ENCODE data around the gene FAAH2. TPM values are rescaled to one million over a fixed set of nuclear protein-coding genes. Genes with fewer than 3 reads are reported as not detected.
"Not testable (repeated sequence)": the region's sequence is repeated elsewhere in the genome, so short reads cannot be mapped to it uniquely, and the experiment has no call there.

Gene FAAH2
- total and polyA plus RNA-seq, 4 donors = 0.52 to 1.7 TPM; not detected in 2

GRCh38 chrX:57282568-57282967 is 3.9 kb upstream of the FAAH2 start:
- ATAC-seq (ENCODE audit: low FRiP score) (no peak), DNase-seq (no peak)
- no peak overlapping the region for H3K4me3 ChIP-seq (ENCODE audit: low read length in 2 of 2)
- intact Hi-C loops (cut with DNase I) = no loop called here
- 75 to 88% methylated on average over 4 of the region's 4 CpGs for WGBS, 2 donors
- H3K9me3 ChIP-seq (ENCODE audit: control insufficient read depth, low read length) = peaks cover 7% of the 10 kb centered on the region
- no peak overlapping the region for H3K27ac ChIP-seq (ENCODE audit: low read depth in 1 of 2, low read length in 2 of 2)
- H3K36me3 ChIP-seq (ENCODE audit: control insufficient read depth in 1 of 2, insufficient read depth in 2 of 2, low read length in 1 of 2) = no peaks in the 10 kb centered on the region
- no peaks in the 10 kb centered on the region for H3K4me1 ChIP-seq (ENCODE audit: control insufficient read depth in 1 of 2, insufficient read depth in 2 of 2, low read length in 2 of 2)
- H3K27me3 ChIP-seq (ENCODE audit: control insufficient read depth in 1 of 2, insufficient read depth in 2 of 2, low read length in 1 of 2) = no peaks in the 10 kb centered on the region

GRCh38 chrX:57285001-57285400 is 1.5 kb upstream of the FAAH2 start:
- intact Hi-C loops (cut with DNase I) = no loop called here
- no peak overlapping the region for H3K4me3 ChIP-seq (ENCODE audit: low read length in 2 of 2)
- H3K27ac ChIP-seq (ENCODE audit: low read depth in 1 of 2, low read length in 2 of 2) = no peak overlapping the region
- WGBS, 2 donors = 80 to 87% methylated on average over 3 of the region's 3 CpGs
- no peaks in the 10 kb centered on the region for H3K27me3 ChIP-seq (ENCODE audit: control insufficient read depth in 1 of 2, insufficient read depth in 2 of 2, low read length in 1 of 2)
- peaks cover 7% of the 10 kb centered on the region for H3K9me3 ChIP-seq (ENCODE audit: control insufficient read depth, low read length)
- no peaks in the 10 kb centered on the region for H3K36me3 ChIP-seq (ENCODE audit: control insufficient read depth in 1 of 2, insufficient read depth in 2 of 2, low read length in 1 of 2)
- ATAC-seq (ENCODE audit: low FRiP score) = no peak
- no peak for DNase-seq
- no peaks in the 10 kb centered on the region for H3K4me1 ChIP-seq (ENCODE audit: control insufficient read depth in 1 of 2, insufficient read depth in 2 of 2, low read length in 2 of 2)

DNA sequence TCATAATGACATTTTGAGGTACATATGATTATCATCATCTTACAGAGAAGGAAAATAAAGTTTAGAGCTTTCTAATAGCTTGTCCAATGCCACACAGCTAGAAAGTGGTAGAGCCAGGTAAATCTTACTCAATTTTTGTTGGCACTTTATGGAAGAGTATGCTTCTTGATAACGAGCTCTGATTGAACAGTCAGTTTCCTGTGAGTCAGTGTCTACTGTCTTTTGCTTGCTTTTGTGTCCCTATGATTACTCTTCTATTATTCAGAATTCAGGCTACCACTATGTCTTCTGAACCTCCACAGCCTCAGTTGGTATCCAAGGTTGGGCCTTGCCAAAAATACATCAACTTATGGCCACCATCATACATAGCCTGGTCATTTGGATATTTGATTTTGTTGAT is 2.6 kb downstream of the FAAH2 start:
- Histone ChIP-seq H3K9me3 (ENCODE audit: control insufficient read depth, low read length) (no peaks in the 10 kb centered on the region), H3K27me3 (ENCODE audit: control insufficient read depth in 1 of 2, insufficient read depth in 2 of 2, low read length in 1 of 2) (no peaks in the 10 kb centered on the region), H3K27ac (ENCODE audit: low read depth in 1 of 2, low read length in 2 of 2) (no peak overlapping the region), H3K4me1 (ENCODE audit: control insufficient read depth in 1 of 2, insufficient read depth in 2 of 2, low read length in 2 of 2) (no peaks in the 10 kb centered on the region), H3K36me3 (ENCODE audit: control insufficient read depth in 1 of 2, insufficient read depth in 2 of 2, low read length in 1 of 2) (no peaks in the 10 kb centered on the region), H3K4me3 (ENCODE audit: low read length in 2 of 2) (no peak overlapping the region)
- no peak for DNase-seq
- intact Hi-C loops (cut with DNase I) = no loop called here
- WGBS, 2 donors = 55 to 75% methylated on average over 1 of the region's 1 CpG
- no peak for ATAC-seq (ENCODE audit: low FRiP score)

- H3K27me3 ChIP-seq (ENCODE audit: control insufficient read depth in 1 of 2, insufficient read depth in 2 of 2, low read length in 1 of 2) = no peaks in the 10 kb centered on the region
- no peak for DNase-seq
- H3K9me3 ChIP-seq (ENCODE audit: control insufficient read depth, low read length) = no peaks in the 10 kb centered on the region
- no peak for ATAC-seq (ENCODE audit: low FRiP score)
- no peak overlapping the region for H3K27ac ChIP-seq (ENCODE audit: low read depth in 1 of 2, low read length in 2 of 2)
- intact Hi-C loops (cut with DNase I) = no loop called here
- H3K36me3 ChIP-seq (ENCODE audit: control insufficient read depth in 1 of 2, insufficient read depth in 2 of 2, low read length in 1 of 2) = no peaks in the 10 kb centered on the region
- H3K4me1 ChIP-seq (ENCODE audit: control insufficient read depth in 1 of 2, insufficient read depth in 2 of 2, low read length in 2 of 2) = no peaks in the 10 kb centered on the region
- H3K4me3 ChIP-seq (ENCODE audit: low read length in 2 of 2) = no peak overlapping the region
Measured at GRCh38 chrX:57294961-57295360, 8.5 kb downstream of the FAAH2 start.

DNA sequence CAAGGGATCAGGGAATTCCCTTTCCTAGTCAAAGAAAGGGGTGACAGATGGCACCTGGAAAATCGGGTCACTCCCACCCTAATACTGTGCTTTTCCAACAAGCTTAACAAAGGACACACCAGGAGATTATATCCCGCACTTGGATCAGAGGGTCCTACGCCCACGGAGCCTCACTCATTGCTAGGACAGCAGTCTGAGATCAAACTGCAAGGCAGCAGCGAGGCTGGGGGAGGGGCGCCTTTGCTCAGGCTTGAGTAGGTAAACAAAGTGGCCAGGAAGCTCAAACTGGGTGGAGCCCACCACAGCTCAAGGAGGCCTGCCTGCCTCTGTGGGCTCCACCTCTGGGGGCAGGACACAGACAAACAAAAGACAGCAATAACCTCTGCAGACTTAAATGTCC is 9.2 kb downstream of the FAAH2 start:
- DNase-seq; H3K4me3 ChIP-seq (ENCODE audit: low read length in 2 of 2); H3K36me3 ChIP-seq (ENCODE audit: control insufficient read depth in 1 of 2, insufficient read depth in 2 of 2, low read length in 1 of 2); H3K9me3 ChIP-seq (ENCODE audit: control insufficient read depth, low read length); H3K27me3 ChIP-seq (ENCODE audit: control insufficient read depth in 1 of 2, insufficient read depth in 2 of 2, low read length in 1 of 2); intact Hi-C loops (cut with DNase I); H3K27ac ChIP-seq (ENCODE audit: low read depth in 1 of 2, low read length in 2 of 2); ATAC-seq (ENCODE audit: low FRiP score); H3K4me1 ChIP-seq (ENCODE audit: control insufficient read depth in 1 of 2, insufficient read depth in 2 of 2, low read length in 2 of 2): not testable (repeated sequence)
- 90 to 96% methylated on average over 6 of the region's 6 CpGs for WGBS, 2 donors

DNA sequence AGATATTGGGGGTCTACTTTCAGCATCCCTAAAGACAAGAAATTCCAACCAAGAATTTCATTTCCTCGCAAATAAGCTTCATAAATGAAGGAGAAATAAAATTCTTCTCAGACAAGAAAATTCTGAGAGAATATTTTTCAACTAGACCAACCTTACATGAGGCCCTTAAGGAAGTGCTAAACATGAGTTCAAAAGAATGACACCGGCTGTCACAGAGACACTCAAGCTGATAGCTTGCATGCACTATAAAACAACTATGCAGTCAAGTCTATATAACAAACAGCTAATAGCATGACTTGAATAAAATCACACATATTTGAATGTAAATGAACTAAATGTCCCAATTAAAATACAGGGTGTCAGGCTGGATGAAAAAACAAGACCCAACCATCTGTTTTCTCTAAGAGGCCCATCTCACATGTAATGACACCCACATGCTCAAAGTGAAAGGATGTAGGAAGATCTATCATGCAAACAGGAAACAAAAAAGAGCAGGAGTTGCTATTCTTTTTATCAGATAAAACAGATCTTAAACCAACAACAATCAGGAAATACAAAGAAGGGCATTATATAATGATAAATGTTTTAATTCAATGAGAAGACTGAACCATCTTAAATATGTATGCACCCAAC is 27.2 kb downstream of the FAAH2 start:
- WGBS, 2 donors = 78 to 99% methylated on average over 2 of the region's 2 CpGs
- Histone ChIP-seq H3K9me3 (ENCODE audit: control insufficient read depth, low read length) (peaks cover 2% of the 10 kb centered on the region), H3K4me3 (ENCODE audit: low read length in 2 of 2) (no peak overlapping the region), H3K27ac (ENCODE audit: low read depth in 1 of 2, low read length in 2 of 2) (no peak overlapping the region), H3K27me3 (ENCODE audit: control insufficient read depth in 1 of 2, insufficient read depth in 2 of 2, low read length in 1 of 2) (no peaks in the 10 kb centered on the region), H3K36me3 (ENCODE audit: control insufficient read depth in 1 of 2, insufficient read depth in 2 of 2, low read length in 1 of 2) (no peaks in the 10 kb centered on the region), H3K4me1 (ENCODE audit: control insufficient read depth in 1 of 2, insufficient read depth in 2 of 2, low read length in 2 of 2) (no peaks in the 10 kb centered on the region)
- ATAC-seq (ENCODE audit: low FRiP score) = no peak
- intact Hi-C loops (cut with DNase I) = no loop called here
- DNase-seq = no peak

GRCh38 chrX:57329008-57329407 is 42.5 kb downstream of the FAAH2 start:
- Histone ChIP-seq H3K27me3 (ENCODE audit: control insufficient read depth in 1 of 2, insufficient read depth in 2 of 2, low read length in 1 of 2) (no peaks in the 10 kb centered on the region), H3K27ac (ENCODE audit: low read depth in 1 of 2, low read length in 2 of 2) (no peak overlapping the region), H3K4me3 (ENCODE audit: low read length in 2 of 2) (no peak overlapping the region), H3K9me3 (ENCODE audit: control insufficient read depth, low read length) (no peaks in the 10 kb centered on the region), H3K36me3 (ENCODE audit: control insufficient read depth in 1 of 2, insufficient read depth in 2 of 2, low read length in 1 of 2) (no peaks in the 10 kb centered on the region), H3K4me1 (ENCODE audit: control insufficient read depth in 1 of 2, insufficient read depth in 2 of 2, low read length in 2 of 2) (no peaks in the 10 kb centered on the region)
- ATAC-seq (ENCODE audit: low FRiP score) (no peak), DNase-seq (no peak)
- intact Hi-C loops (cut with DNase I) = no loop called here

DNA sequence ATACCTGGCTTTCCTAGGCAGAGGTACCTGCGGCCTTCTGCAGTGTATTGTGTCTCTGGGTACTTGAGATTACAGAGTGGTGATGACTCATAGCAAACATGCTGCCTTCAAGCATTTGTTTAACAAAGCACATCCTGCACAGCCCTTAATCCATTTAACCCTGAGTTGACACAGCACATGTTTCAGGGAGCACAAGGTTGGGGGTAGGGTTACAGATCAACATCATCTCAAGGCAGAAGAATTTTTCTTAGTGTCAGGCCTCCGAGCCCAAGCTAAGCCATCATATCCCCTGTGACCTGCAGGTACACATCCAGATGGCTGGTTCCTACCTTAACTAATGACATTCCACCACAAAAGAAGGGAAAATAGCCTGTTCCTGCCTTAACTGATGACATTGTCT is 49.3 kb downstream of the FAAH2 start:
- H3K27ac ChIP-seq (ENCODE audit: low read depth in 1 of 2, low read length in 2 of 2); H3K4me1 ChIP-seq (ENCODE audit: control insufficient read depth in 1 of 2, insufficient read depth in 2 of 2, low read length in 2 of 2); H3K9me3 ChIP-seq (ENCODE audit: control insufficient read depth, low read length); DNase-seq; H3K36me3 ChIP-seq (ENCODE audit: control insufficient read depth in 1 of 2, insufficient read depth in 2 of 2, low read length in 1 of 2); ATAC-seq (ENCODE audit: low FRiP score); H3K27me3 ChIP-seq (ENCODE audit: control insufficient read depth in 1 of 2, insufficient read depth in 2 of 2, low read length in 1 of 2); H3K4me3 ChIP-seq (ENCODE audit: low read length in 2 of 2); intact Hi-C loops (cut with DNase I): not testable (repeated sequence)
- WGBS, 2 donors = 70 to 81% methylated on average over 2 of the region's 2 CpGs

DNA sequence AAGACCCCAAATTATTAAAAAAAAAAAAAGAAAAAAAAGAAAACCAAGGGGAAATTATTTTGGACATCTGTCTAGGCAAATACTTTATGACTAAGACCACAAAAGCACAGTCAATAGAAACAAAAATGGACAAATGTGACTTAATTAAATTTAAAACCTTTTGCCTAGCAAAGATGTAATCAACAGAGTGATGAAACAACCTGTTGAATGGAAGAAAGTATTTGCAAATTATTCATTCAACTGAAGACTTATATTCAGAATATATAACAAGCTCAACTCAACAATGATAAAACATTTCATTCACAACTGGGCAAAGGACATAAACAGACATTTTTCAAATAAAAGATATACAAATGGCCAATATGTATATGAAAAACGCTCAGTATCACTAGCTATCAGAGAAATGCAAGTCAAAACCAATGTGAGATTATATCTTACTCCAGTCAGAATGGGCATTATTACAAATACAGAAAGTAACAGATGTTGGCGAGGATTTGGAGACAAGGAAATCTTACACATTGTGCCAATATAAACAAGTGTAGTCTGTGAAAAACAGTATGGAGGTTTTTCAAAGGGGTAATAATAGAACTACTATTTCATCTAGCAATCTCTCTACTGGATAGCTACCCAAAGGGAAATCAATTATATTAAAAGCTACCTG is 67.1 kb downstream of the FAAH2 start:
- ATAC-seq (ENCODE audit: low FRiP score) (no peak), DNase-seq (no peak)
- Histone ChIP-seq H3K36me3 (ENCODE audit: control insufficient read depth in 1 of 2, insufficient read depth in 2 of 2, low read length in 1 of 2) (no peaks in the 10 kb centered on the region), H3K27ac (ENCODE audit: low read depth in 1 of 2, low read length in 2 of 2) (no peak overlapping the region), H3K9me3 (ENCODE audit: control insufficient read depth, low read length) (no peaks in the 10 kb centered on the region), H3K4me3 (ENCODE audit: low read length in 2 of 2) (no peak overlapping the region), H3K27me3 (ENCODE audit: control insufficient read depth in 1 of 2, insufficient read depth in 2 of 2, low read length in 1 of 2) (no peaks in the 10 kb centered on the region), H3K4me1 (ENCODE audit: control insufficient read depth in 1 of 2, insufficient read depth in 2 of 2, low read length in 2 of 2) (no peaks in the 10 kb centered on the region)
- WGBS, 2 donors = 4 to 16% methylated on average over 2 of the region's 2 CpGs
- intact Hi-C loops (cut with DNase I) = no loop called here
